KBM-7 (cell line): ENCODE data around the gene BCOR.
A peak's percentile ranks its signal among the peaks of the same experiment; 100 is the strongest.

ENCODE experiments used
- DNase-seq: peaks from one replicate; pipeline ENCODE4 v3.0.0-alpha.2; 2015
- in situ Hi-C: fragments of 300-500 bp; cut with MboI; formaldehyde crosslinking; loops from 2 replicates; pipeline ENCODE4 v1.14.3; 2020; ENCODE audit warnings: low sequenced_read_pairs, low pct_unique_long_range_greater_than_20kb, mixed read lengths

BCOR gene

GRCh38 chrX:40011322-40012038 is 86.3 kb downstream of the BCOR start:
- DNase-seq: peak; percentile 50
- in situ Hi-C loops: no loop called here

- in situ Hi-C loops: no loop called here
- peak; percentile 76 for DNase-seq
These were observed 87.0 kb downstream of the BCOR start for GRCh38 chrX:40010550-40011321.

GRCh38 chrX:40009890-40010289 is 87.9 kb downstream of the BCOR start:
- DNase-seq: no peak
- in situ Hi-C loops: no loop called here

- DNase-seq: no peak
- in situ Hi-C loops: no loop called here
These were observed 88.3 kb downstream of the BCOR start for GRCh38 chrX:40009462-40009851.

GRCh38 chrX:40008791-40009461 is 88.8 kb downstream of the BCOR start:
- in situ Hi-C loops: no loop called here
- no peak for DNase-seq

GRCh38 chrX:40007756-40008705 is 89.7 kb downstream of the BCOR start:
- DNase-seq: no peak
- in situ Hi-C loops: no loop called here

- in situ Hi-C loops: no loop called here
- DNase-seq: no peak
These were observed 90.5 kb downstream of the BCOR start for GRCh38 chrX:40007131-40007755.

- in situ Hi-C loops: no loop called here
- DNase-seq: no peak
These were observed 91.4 kb downstream of the BCOR start for GRCh38 chrX:40006106-40007017.

GRCh38 chrX:40005292-40006011 is 92.3 kb downstream of the BCOR start:
- in situ Hi-C loops: no loop called here
- no peak for DNase-seq

- in situ Hi-C loops: no loop called here
- DNase-seq: no peak
These were observed 92.9 kb downstream of the BCOR start for GRCh38 chrX:40004921-40005291.

- in situ Hi-C loops: no loop called here
- DNase-seq: no peak
These were observed 93.6 kb downstream of the BCOR start for GRCh38 chrX:40004246-40004535.

- no peak for DNase-seq
- in situ Hi-C loops: no loop called here
These were observed 94.1 kb downstream of the BCOR start for GRCh38 chrX:40003428-40004245.

- no peak for DNase-seq
- in situ Hi-C loops: no loop called here
These were observed 94.7 kb downstream of the BCOR start for GRCh38 chrX:40003071-40003427.
